Measurements from ENCODE around the gene EPS8L3.
"Not testable (repeated sequence)": the region's sequence is repeated elsewhere in the genome, so short reads cannot be mapped to it uniquely, and the experiment has no call there.

EPS8L3 gene

DNA sequence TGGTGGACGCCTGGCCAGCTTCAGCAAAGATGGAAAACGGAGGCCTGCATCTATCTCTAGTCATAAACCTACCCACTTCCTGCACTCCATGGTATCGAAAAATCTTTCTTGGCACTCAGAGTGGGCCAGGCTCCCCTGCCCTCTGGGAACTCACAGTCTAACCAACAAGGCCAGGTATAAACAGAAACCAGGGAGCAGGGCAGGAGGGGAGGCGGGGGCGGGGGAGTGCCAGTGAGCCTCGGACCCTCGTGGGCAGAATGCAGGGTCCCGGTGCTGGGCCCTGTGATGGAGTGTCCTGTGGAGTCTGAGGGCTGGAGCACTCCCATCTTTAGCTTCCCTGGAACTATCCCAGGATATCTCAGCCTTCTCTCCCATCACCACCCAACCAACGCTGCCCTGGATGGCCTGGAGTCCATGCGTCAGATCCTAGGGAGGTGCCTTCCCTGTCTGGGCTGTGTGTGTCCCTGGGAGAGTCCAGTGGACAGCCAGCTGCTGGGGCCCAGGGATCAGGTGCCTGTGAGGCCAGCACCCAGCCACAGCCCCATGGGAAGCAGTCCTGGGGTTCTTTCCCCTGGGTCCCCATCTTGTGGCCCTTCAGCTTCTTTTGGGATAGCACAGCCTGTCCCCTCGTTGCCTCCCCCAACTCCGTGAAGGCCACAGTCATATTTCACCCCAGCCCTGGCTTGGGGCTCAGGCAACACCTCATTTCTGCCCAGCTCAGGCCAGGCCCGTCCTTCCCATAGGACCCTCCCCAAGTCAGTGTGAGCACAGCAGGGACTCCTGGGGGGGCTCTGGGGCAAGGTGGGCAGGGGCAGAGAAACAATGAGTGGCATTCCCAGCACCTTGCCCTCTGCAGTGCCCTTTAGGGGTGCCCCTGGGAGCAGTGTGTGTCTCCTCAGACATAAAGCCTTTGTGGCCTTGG, 1.1 kb upstream of the EPS8L3 start:
- DNase-seq (ENCODE audit: low read depth in 2 of 2): no peak

DNA sequence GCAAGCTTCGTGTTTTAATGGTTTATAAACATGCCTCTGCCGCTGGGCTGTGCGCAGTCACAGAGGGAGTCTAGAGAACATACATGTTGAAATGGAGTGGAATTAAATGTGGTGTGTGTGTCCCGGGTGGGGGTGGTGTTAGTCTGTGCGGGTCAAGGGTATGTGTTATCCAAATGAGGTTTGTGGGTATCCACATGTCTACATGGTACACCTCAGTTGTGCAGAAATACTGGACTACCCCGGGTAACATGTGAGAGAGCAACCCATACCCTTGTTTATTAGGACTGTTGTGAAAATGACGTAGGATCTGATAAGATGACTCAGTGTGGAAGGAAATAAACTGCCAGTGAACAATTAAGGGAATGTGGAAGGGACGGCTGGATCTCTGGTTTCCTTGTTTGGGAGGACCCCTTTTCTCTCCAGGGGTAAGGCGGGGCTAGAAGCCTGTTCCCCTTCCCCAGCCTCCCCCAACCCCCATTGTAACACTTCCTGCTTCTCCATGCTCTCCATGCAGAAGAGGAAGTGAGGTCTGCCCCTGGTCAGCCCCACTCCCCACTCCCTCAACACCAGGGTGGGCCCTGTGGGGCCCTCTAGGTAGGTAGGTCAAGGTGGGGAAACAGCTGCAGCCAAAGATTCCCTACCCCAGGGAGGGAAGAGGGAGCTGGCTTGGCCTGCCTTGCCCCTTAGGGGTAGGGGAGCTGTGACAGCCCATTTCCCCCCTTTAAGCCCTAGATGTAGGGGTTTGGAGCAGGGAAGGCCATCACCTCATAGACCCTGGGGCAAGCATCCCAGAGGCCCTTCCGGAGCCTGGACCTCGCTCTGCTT, 690 bp downstream of the EPS8L3 start:
- no peak for DNase-seq (ENCODE audit: low read depth in 2 of 2)

DNA sequence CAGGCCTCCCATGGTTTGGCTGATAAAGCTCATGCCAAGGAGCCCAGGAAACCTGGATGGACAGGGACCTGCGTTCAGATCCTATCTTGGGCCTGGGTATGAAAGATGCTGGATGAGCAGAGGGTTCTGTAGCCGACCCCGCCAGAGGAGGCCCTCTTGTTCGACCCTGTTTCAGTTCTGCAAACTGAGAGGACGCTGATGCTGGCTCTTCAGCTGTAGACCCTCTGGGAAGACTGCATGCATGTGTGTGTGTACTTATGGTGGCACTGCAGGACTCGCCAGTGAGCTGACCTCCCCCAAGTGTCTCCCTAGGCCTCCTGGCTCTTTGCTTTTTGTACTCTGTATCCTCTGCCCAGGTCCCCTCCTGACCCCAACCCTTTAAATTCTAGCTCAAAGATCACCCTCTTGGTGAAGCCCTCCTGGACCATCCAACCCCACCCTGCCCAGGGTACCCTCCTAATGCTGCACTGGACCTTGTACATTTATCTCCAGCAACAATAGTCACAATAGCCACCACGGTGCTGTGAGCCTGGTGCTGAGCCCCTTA, 1.6 kb downstream of the EPS8L3 start:
- DNase-seq (ENCODE audit: low read depth in 2 of 2): no peak

DNA sequence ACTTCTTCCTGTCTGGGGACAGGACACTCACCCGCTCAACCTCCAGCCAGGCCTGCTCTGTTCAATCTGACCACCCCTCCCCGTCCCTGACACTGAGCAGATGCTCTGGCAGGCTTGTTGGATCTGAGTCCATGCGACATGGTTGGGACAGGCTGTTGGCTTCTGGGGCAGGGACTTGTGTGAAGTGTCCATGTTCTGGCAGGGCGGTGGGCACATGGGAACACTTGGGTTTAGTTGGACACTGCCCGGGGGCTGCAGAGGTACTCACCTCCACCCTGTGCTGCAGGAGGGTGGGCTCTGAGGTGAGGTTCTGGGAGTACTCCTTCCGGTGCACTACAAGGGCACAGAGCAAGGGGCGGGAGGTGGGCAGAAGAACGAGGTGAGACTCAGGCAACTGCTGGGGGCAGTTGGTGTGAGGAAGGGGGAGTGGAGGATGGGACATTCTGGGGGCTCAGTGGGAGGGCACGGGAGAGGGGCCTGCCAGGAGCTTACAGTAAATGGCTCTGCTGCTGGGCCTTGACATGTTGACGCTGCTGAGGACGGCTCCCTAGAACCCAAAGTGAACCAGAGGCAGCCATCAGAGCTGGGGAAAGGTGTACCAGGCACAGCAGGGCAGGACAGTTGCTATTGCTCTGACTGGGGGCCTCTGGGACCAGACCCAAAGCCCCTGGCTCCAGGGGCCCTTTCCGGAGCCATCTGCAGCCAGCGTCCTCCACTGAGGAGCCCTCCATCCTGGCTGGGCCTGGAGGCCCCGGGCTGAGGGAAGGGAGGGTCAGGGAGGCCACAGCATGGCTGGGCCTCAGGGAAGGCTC, 2.3 kb downstream of the EPS8L3 start:
- no peak for DNase-seq (ENCODE audit: low read depth in 2 of 2)

DNA sequence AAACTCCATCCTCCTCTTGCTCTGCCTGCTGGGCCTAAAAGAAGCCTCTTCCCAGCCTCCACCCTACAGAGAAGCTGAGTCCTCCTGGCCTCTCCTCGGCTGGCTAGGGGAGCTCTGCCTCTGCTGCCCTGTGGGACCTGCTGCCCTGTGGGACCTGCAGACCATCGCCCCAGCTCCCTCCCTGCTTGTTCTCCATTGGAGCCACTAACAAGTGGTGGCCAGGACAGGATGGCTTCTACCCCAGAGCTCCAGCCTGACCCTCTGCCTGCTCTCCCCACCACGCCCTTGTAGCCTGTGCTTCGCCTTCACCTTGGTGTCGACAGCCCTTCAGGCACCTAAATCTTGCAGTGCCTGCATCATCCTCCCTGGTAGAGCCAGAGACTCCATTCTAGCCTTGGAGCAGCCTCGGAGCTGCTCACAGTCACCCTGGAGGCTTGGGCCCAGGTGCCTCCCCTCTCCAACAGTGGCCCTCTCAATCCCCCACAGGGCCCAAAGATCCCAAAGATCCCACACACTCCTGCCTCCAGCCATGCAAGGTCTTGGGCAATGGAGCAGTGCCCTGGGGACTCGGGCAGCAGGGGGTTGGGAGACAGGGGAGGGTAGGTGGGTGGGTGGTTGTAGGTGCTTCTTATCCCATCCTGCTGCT, 3.0 kb downstream of the EPS8L3 start:
- no peak for DNase-seq (ENCODE audit: low read depth in 2 of 2)

DNA sequence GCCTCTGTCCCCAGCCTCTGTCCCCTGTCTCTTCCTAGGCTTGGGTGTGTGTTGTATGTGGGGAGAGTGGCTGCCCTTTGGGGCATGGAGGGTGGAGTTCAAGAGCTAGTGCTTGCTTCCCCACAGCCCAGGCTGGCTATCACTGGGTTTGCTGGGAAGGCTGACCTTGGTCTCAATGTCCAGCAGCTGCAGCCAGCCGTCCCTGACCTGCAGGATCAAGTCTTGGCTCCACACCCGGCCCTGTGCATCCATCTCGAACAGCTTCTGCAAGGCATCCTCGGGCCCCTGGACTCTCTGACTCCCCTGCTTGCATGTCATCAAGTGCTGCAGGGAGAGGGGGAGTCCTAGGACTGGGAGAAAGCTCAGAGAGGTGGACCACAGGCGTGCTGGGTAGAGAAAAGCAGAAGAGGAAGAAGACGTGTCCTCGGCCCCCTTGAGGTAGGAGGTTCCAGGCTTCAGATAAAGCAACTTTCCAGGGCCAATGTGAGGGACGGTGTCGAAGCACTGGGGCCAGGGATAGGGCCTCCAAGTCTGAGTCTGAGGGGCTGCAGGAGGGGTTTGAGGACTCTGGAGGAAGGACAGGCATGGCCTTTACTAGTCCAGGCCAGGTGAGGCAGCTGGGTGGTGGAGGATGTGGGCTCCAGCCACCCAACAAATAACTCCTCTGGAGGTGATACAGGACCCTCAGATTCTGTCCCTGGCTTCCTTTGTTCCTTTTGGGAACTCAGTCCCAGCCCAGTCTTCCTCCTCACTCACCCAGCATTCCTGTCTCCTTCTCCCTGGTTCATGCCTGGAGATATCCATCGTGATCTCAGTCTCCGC, 4.0 kb downstream of the EPS8L3 start:
- DNase-seq (ENCODE audit: low read depth in 2 of 2): no peak

DNA sequence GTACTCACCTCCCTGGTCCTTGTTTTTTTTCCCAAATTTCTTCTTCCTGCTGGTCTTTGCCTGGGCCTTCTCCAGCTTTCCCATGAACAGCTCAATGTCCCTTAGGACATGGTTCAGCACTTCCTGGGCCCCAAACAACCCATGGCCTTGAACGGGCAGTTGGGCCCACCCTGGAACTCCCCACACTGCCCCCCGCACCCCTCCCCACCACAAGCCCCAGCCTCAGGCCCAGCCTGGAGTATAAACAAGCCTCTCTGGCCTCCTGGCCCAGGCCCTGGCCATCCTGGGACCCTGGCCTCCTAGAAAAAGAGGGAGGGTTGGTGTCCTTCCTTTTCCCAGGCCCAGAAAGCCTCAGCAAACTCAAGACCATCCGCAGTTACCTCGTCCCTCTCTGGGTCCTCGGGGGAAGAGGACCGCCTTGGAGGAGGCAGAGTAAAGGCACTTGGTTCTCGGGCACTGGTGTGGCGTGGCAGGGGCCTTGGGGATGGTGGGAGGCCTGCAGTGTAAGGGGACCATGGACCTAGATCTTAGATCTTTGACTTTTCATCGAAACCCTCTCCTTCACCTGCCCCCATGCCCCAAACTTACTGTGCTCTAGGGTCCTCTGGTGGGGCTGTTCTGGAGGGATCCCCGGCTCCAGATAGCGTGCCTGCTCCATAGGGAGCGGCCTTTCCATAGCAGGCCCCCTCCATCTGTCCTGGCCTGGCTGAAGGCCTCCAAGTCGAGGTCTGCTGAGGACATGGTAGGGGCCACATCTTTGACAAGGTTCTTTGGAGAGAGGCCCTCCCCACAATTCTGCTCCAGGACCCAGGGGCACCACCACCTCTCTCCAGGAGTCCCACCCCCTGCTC, 5.6 kb downstream of the EPS8L3 start:
- no peak for DNase-seq (ENCODE audit: low read depth in 2 of 2)

DNA sequence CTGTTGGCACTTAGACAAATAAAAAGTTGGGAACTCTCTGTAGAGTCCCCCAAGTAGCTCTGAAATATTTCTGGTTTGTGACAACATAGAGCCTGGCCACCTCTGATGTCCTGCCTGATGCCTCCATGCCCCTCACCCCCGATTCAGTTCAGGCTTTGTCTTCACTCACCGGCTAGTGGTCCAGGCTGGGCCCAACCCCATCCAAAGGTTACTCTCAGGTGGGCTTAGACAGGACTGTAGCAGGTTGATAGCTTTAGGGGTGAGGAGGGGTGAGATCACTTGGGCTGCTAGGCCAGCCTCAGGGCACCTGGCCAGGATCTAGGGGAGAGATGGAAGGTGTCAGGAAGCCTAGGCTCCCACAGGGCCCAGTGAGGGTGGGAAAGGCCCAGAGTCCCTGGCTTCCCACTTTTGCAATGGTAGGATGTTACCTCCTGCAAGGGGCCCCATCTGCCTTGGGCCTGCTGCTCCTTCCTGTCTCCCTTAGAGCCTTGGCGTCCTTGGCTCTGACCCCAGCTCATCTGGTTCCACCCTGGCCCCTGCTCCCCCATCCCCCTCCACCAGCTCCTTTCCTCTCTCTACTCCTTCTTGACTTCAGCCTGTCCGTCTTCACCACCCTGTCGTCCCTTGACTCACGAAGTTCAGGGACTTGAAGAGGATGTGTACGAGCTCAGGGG, 6.7 kb downstream of the EPS8L3 start:
- no peak for DNase-seq (ENCODE audit: low read depth in 2 of 2)

DNA sequence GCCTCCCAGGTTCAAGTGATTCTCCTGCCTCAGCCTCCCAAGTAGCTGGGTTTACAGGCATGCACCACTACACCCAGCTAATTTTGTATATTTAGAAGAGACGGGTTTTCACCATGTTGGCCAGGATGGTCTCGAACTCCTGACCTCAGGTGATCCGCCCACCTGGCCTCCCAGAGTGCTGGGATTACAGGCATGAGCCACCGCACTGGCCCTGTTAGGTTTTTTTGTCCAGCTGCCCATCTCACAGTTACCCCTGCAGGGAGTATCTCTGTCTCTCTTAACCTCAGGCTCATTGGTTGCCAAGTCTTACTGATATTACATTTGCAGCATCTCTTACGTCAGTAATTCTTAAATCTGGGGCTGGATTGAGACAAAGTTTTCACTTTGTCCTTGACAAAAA, 7.4 kb downstream of the EPS8L3 start:
- not testable (repeated sequence) for DNase-seq (ENCODE audit: low read depth in 2 of 2)

DNA sequence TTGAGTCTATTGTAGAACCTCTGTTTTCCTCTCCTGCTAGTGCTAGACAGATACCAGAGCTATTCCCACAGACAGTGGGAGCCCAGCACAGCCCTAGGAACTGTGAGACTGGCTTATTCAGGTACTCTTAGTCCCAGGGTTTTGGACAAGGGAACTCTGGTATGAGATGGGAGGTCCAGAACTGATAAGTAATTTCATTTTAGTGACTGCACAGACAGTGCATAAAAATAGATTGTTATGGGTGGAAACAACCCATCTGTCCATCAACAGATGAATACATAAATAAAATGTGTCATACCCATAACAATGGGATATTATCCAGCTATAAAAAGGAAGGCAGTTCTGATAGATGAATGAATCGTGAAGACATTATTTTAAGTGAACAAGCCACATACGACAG, 9.0 kb downstream of the EPS8L3 start:
- no peak for DNase-seq (ENCODE audit: low read depth in 2 of 2)

DNA sequence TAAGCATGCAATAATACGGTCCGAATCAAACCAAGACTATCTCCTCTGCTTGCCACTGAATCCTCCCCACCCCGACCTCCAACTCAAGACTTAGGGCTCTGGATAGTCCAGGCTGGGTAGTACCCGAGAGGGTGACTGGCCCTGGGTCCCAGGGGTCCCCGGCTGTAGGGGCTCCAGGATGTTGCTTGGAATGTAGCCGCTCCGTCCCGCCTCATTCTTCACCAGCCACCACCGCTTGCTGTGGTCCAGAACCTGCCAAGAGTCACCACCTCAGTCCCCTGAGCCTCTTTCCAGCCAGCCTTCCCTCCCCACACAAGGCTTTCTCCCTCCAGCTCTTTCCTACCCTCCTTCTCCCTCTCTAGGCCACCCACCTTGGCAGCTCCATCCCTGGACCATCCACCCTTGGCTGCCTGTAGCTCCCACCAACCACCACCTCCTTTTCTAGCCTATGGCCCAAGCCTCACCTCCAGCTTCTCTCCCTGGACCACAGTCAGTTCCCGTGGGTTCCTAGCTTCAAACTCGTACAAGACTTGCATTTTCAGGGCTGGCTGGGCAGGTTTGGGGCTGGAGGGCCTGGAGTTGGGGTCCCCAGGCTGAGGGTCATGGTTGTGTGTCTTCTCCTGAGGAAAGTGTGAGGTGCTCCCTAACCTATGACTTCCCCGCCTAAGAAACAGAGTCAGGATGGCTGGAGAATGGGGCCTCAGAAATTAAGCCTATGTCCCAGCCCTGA, 12.0 kb downstream of the EPS8L3 start:
- no peak for DNase-seq (ENCODE audit: low read depth in 2 of 2)

GRCh38 chr1:109750920-109751319, 12.8 kb downstream of the EPS8L3 start:
- no peak for DNase-seq (ENCODE audit: low read depth in 2 of 2)

GRCh38 chr1:109750241-109750882, 13.4 kb downstream of the EPS8L3 start:
- DNase-seq (ENCODE audit: low read depth in 2 of 2): no peak

GRCh38 chr1:109749221-109749620, 14.5 kb downstream of the EPS8L3 start:
- no peak for DNase-seq (ENCODE audit: low read depth in 2 of 2)

GRCh38 chr1:109748311-109748710, 15.4 kb downstream of the EPS8L3 start:
- not testable (repeated sequence) for DNase-seq (ENCODE audit: low read depth in 2 of 2)

- DNase-seq (ENCODE audit: low read depth in 2 of 2): no peak
These were observed 22.9 kb downstream of the EPS8L3 start, which contains the start of gene GSTM3 for GRCh38 chr1:109740615-109741373. Gene GSTM3 (minus strand): TSS chr1:109741038. CDS start chr1:109740287, 751 bp downstream.

Data from activated CD8-positive, alpha-beta memory T cell treated with anti-CD3 and anti-CD28 coated beads for 4 hours (primary cell).